Activated CD8-positive, alpha-beta memory T cell treated with anti-CD3 and anti-CD28 coated beads for 24 hours (primary cell): ENCODE measurements around the gene NOP14.
"Not testable (repeated sequence)": the region's sequence is repeated elsewhere in the genome, so short reads cannot be mapped to it uniquely, and the experiment has no call there.

ENCODE experiments used
- DNase-seq: peaks from one replicate; pipeline ENCODE4 v3.0.0-alpha.2; 2020

Gene NOP14

GRCh38 chr4:2963175-2963965, at the start of gene NOP14, which contains the start of gene GRK4:
Gene NOP14, minus strand, starts transcription at chr4:2963406. Its CDS starts 87 bp downstream, at chr4:2963319.
Gene GRK4, plus strand, starts transcription at chr4:2963571. Its CDS starts 500 bp downstream, at chr4:2964071.
- peak; percentile 97 for DNase-seq

- no peak for DNase-seq
Observed at GRCh38 chr4:3011456-3012220, 48.4 kb upstream of the NOP14 start.

GRCh38 chr4:3010998-3011397, 47.8 kb upstream of the NOP14 start:
- no peak for DNase-seq

GRCh38 chr4:3010577-3010976, 47.4 kb upstream of the NOP14 start:
- DNase-seq: no peak

- no peak for DNase-seq
Observed at GRCh38 chr4:3009422-3009821, 46.2 kb upstream of the NOP14 start.

- no peak for DNase-seq
Observed at GRCh38 chr4:3007724-3008123, 44.5 kb upstream of the NOP14 start.

GRCh38 chr4:2996415-2996814, 33.2 kb upstream of the NOP14 start:
- DNase-seq: no peak

GRCh38 chr4:2995546-2996265, 32.5 kb upstream of the NOP14 start:
- DNase-seq: no peak

GRCh38 chr4:2994917-2995316, 31.7 kb upstream of the NOP14 start:
- no peak for DNase-seq

- no peak for DNase-seq
Observed at GRCh38 chr4:2991243-2991642, 28.0 kb upstream of the NOP14 start.

GRCh38 chr4:2983715-2984114, 20.5 kb upstream of the NOP14 start:
- DNase-seq: not testable (repeated sequence)

- DNase-seq: no peak
Observed at GRCh38 chr4:2982012-2982411, 18.8 kb upstream of the NOP14 start.

- no peak for DNase-seq
Observed at GRCh38 chr4:2981256-2981819, 18.1 kb upstream of the NOP14 start.

- DNase-seq: no peak
Observed at GRCh38 chr4:2977211-2978088, 14.2 kb upstream of the NOP14 start.

GRCh38 chr4:2971275-2971674, 8.1 kb upstream of the NOP14 start:
- no peak for DNase-seq

- DNase-seq: no peak
Observed at GRCh38 chr4:2968381-2968780, 5.2 kb upstream of the NOP14 start.

GRCh38 chr4:2965262-2965661, 2.1 kb upstream of the NOP14 start:
- DNase-seq: no peak

GRCh38 chr4:2964706-2965258, 1.6 kb upstream of the NOP14 start:
- no peak for DNase-seq

- no peak for DNase-seq
Observed at GRCh38 chr4:2963966-2964471, 813 bp upstream of the NOP14 start.

GRCh38 chr4:2962614-2963174, 512 bp downstream of the NOP14 start:
- no peak for DNase-seq

GRCh38 chr4:2961811-2962441, 1.3 kb downstream of the NOP14 start:
- peak; percentile 79 for DNase-seq
